ENCODE measurements around the gene KLHL17.
"Not testable (repeated sequence)": the region's sequence is repeated elsewhere in the genome, so short reads cannot be mapped to it uniquely, and the experiment has no call there.

The KLHL17 gene

GRCh38 chr1:982765-983436 lies 22.5 kb downstream of the KLHL17 start:
- no peak for DNase-seq

- peak in 1 of 2 donors; percentile 65 for DNase-seq
Observed at GRCh38 chr1:983798-984475, 23.6 kb downstream of the KLHL17 start.

GRCh38 chr1:984476-984814 lies 24.1 kb downstream of the KLHL17 start:
- DNase-seq: no peak

- DNase-seq: no peak
Observed at GRCh38 chr1:985126-985525, 24.7 kb downstream of the KLHL17 start.

- not testable (repeated sequence) for DNase-seq
Observed at GRCh38 chr1:988061-988460, 27.7 kb downstream of the KLHL17 start.

GRCh38 chr1:991275-991674 lies 30.9 kb downstream of the KLHL17 start:
- not testable (repeated sequence) for DNase-seq

GRCh38 chr1:991895-992294 lies 31.5 kb downstream of the KLHL17 start:
- no peak for DNase-seq

GRCh38 chr1:992362-992761 lies 32.0 kb downstream of the KLHL17 start:
- DNase-seq: no peak

- no peak for DNase-seq
Observed at GRCh38 chr1:993379-993995, 33.1 kb downstream of the KLHL17 start.

- DNase-seq: not testable (repeated sequence)
Observed at GRCh38 chr1:994546-994945, 34.2 kb downstream of the KLHL17 start.

- no peak for DNase-seq
Observed at GRCh38 chr1:995665-996633, 35.6 kb downstream of the KLHL17 start.

GRCh38 chr1:996851-997712 lies 36.7 kb downstream of the KLHL17 start:
- DNase-seq: no peak

GRCh38 chr1:997713-997992 lies 37.3 kb downstream of the KLHL17 start:
- no peak for DNase-seq

GRCh38 chr1:997993-998744 lies 37.8 kb downstream of the KLHL17 start:
- DNase-seq: no peak

GRCh38 chr1:998745-998994 lies 38.3 kb downstream of the KLHL17 start:
- no peak for DNase-seq

GRCh38 chr1:998995-999724 lies 38.8 kb downstream of the KLHL17 start:
- no peak for DNase-seq

GRCh38 chr1:999725-1000356 lies 39.5 kb downstream of the KLHL17 start, which contains the start of gene HES4:
TSS of gene HES4 (minus strand) at chr1:1000097. CDS start at chr1:999973, 124 bp downstream.
- peak; percentile 56 to 59 for DNase-seq

GRCh38 chr1:1000357-1001056 lies 40.1 kb downstream of the KLHL17 start:
- peak; percentile 60 to 73 for DNase-seq

GRCh38 chr1:1001057-1001783 lies 40.8 kb downstream of the KLHL17 start:
- DNase-seq: no peak
